OCI-LY1 (cell line): ENCODE results near the gene ADAMTS14.

ENCODE experiments used
- H2AFZ ChIP-seq: fragments of 200-600 bp; sonication (generic), shearing (Covaris generic); 2 replicates; pipeline ENCODE4 v1.6.0; 2014; ENCODE audit warnings: antibody characterized with exemption, mild to moderate bottlenecking, low read length
- H3F3A ChIP-seq: fragments of 200-600 bp; sonication (generic), shearing (Covaris generic); 2 replicates; pipeline ENCODE4 v1.6.0; 2014; ENCODE audit warnings: mild to moderate bottlenecking, antibody characterized with exemption, low read length, moderate library complexity; ENCODE audit not compliant: insufficient read depth
- H3K27ac ChIP-seq: fragments of 200-600 bp; sonication (generic); 2 replicates; pipeline ENCODE4 v1.5.1; 2014; ENCODE audit warnings: low read length, mixed run types, mild to moderate bottlenecking, low read depth; ENCODE audit not compliant: poor library complexity, severe bottlenecking
- H3K27me3 ChIP-seq: fragments of 200-600 bp; sonication (generic); 2 replicates; pipeline ENCODE4 v1.6.0; 2014; ENCODE audit warnings: antibody characterized with exemption, mild to moderate bottlenecking, low read length, moderate library complexity; ENCODE audit not compliant: insufficient read depth
- H3K36me3 ChIP-seq: fragments of 200-600 bp; sonication (generic); 2 replicates; pipeline ENCODE4 v1.6.1; 2014; ENCODE audit warnings: mild to moderate bottlenecking, antibody characterized with exemption, low read length, moderate library complexity, mixed read lengths; ENCODE audit not compliant: insufficient read depth
- H3K4me1 ChIP-seq: fragments of 200-600 bp; sonication (generic); 2 replicates; pipeline ENCODE4 v1.5.1; 2014; ENCODE audit warnings: mild to moderate bottlenecking, low read length, moderate library complexity; ENCODE audit not compliant: insufficient read depth, severe bottlenecking
- H3K4me2 ChIP-seq: fragments of 200-600 bp; sonication (generic), shearing (Covaris generic); 2 replicates; pipeline ENCODE4 v1.6.1; 2014; ENCODE audit warnings: low read length
- H3K4me3 ChIP-seq: fragments of 200-600 bp; sonication (generic); 2 replicates; pipeline ENCODE4 v1.5.1; 2014; ENCODE audit warnings: low read length, low read depth, mild to moderate bottlenecking, mixed read lengths; ENCODE audit not compliant: poor library complexity, severe bottlenecking
- H3K79me2 ChIP-seq: fragments of 200-600 bp; shearing (Covaris generic); 2 replicates; pipeline ENCODE4 v1.6.1; 2016; ENCODE audit warnings: mixed run types, low read length, mixed read lengths; ENCODE audit not compliant: insufficient read depth
- H3K9ac ChIP-seq: fragments of 200-600 bp; sonication (generic), shearing (Covaris generic); 2 replicates; pipeline ENCODE4 v1.6.1; 2014; ENCODE audit warnings: mild to moderate bottlenecking, low read length, mixed read lengths
- H3K9me2 ChIP-seq: fragments of 200-600 bp; sonication (generic), shearing (Covaris generic); 2 replicates; pipeline ENCODE4 v1.6.1; 2014; ENCODE audit warnings: low read depth, mild to moderate bottlenecking, low read length, mixed read lengths
- H3K9me3 ChIP-seq: fragments of 200-600 bp; shearing (Covaris generic); 2 replicates; pipeline ENCODE4 v1.6.1; 2014; ENCODE audit warnings: low read length, mixed read lengths
- H4K20me1 ChIP-seq: fragments of 200-600 bp; sonication (generic), shearing (Covaris generic); 2 replicates; pipeline ENCODE4 v1.6.0; 2016; ENCODE audit warnings: mild to moderate bottlenecking, low read length; ENCODE audit not compliant: insufficient read depth
- EZH2 ChIP-seq: fragments of 200-600 bp; sonication (generic), shearing (Covaris generic); IDR thresholded peaks from 2 replicates; pipeline ENCODE4 v1.8.0; 2017; ENCODE audit warnings: borderline replicate concordance, mixed run types, mild to moderate bottlenecking, antibody characterized with exemption, low read length, moderate library complexity, mixed read lengths
- TF ChIP-seq, protein P1 (sequence below): fragments of 200-600 bp; sonication (generic), shearing (Covaris generic); IDR thresholded peaks from 2 replicates; pipeline ENCODE4 v1.5.1; 2017; ENCODE audit warnings: mild to moderate bottlenecking, antibody characterized with exemption, low read length, moderate library complexity, mixed read lengths

ADAMTS14 gene

DNA sequence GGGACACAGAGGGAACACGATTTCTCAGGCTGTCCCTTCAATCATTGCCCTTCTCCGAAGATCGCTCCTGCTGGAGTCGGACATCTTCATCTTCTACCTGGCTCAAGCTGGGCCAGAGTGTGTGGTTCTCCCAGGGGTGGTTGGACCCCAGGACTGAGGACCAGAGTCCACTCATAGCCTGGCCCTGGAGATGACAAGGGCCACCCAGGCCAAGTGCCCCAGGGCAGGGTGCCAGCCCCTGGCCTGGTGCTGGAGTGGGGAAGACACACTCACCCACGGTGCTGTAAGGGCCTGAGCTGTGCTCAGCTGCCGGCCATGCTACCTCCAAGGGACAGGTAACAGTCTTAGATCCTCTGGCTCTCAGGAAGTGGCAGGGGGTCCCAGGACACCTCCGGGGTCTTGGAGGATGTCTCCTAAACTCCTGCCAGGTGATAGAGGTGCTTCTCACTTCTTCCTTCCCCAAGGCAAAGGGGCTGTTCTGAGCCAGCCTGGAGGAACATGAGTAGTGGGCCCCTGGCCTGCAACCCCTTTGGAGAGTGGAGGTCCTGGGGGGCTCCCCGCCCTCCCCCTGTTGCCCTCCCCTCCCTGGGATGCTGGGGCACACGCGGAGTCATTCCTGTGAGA, 89.5 kb downstream of the ADAMTS14 start:
- Histone ChIP-seq H3K27ac (no peak overlapping the region), H3K4me1 (no peaks in the 10 kb centered on the region), H3F3A (no peaks in the 10 kb centered on the region), H3K27me3 (peaks cover 3% of the 10 kb centered on the region; the same call in 1 of the 2 replicates), H2AFZ (no peak overlapping the region), H3K36me3 (no peaks in the 10 kb centered on the region; the same call in 1 of the 2 replicates), H4K20me1 (no peaks in the 10 kb centered on the region), H3K4me2 (no peak overlapping the region), H3K9me2 (no peaks in the 10 kb centered on the region), H3K79me2 (no peaks in the 10 kb centered on the region), H3K9ac (no peak overlapping the region), H3K4me3 (no peak overlapping the region), H3K9me3 (peaks cover 14% of the 10 kb centered on the region)
- TF ChIP-seq EZH2 = no peak
- TF ChIP-seq, protein P1, sequence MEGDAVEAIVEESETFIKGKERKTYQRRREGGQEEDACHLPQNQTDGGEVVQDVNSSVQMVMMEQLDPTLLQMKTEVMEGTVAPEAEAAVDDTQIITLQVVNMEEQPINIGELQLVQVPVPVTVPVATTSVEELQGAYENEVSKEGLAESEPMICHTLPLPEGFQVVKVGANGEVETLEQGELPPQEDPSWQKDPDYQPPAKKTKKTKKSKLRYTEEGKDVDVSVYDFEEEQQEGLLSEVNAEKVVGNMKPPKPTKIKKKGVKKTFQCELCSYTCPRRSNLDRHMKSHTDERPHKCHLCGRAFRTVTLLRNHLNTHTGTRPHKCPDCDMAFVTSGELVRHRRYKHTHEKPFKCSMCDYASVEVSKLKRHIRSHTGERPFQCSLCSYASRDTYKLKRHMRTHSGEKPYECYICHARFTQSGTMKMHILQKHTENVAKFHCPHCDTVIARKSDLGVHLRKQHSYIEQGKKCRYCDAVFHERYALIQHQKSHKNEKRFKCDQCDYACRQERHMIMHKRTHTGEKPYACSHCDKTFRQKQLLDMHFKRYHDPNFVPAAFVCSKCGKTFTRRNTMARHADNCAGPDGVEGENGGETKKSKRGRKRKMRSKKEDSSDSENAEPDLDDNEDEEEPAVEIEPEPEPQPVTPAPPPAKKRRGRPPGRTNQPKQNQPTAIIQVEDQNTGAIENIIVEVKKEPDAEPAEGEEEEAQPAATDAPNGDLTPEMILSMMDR = no peak

GRCh38 chr10:70762441-70763175, 90.3 kb downstream of the ADAMTS14 start:
- Histone ChIP-seq H3K4me3 (no peak overlapping the region), H3K27ac (no peak overlapping the region), H3K9me2 (no peaks in the 10 kb centered on the region), H3K27me3 (peaks cover 3% of the 10 kb centered on the region; the same call in 1 of the 2 replicates), H2AFZ (no peak overlapping the region), H3K4me2 (no peak overlapping the region), H4K20me1 (no peaks in the 10 kb centered on the region), H3K9me3 (peaks cover 14% of the 10 kb centered on the region), H3K4me1 (no peaks in the 10 kb centered on the region), H3K79me2 (no peaks in the 10 kb centered on the region), H3K9ac (no peak overlapping the region), H3K36me3 (no peaks in the 10 kb centered on the region; the same call in 1 of the 2 replicates), H3F3A (no peaks in the 10 kb centered on the region)
- no peak for TF ChIP-seq EZH2
- TF ChIP-seq, protein P1 = no peak

DNA sequence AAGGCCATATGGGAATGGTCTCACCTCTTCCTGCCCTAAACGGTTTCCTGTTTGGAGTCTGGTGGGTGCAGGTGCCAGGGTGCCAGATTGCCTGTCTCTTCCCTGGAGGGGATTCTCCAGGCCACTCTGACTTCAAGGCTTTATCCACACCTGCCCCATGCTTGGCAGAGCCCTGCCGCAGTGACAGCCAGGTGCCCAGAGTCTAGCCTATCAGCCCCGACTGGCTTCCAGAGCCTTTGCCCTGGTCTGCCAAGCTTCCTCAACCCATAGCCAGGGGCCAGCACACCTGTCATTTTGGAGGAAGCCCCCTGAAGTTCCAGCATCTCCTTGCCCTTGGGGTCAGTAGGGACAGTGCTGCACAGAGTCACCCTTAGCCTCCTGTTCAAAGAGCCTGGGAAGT, 91.3 kb downstream of the ADAMTS14 start:
- peaks cover 14% of the 10 kb centered on the region for H3K9me3 ChIP-seq
- H3F3A ChIP-seq = no peaks in the 10 kb centered on the region
- no peak overlapping the region for H3K9ac ChIP-seq
- H3K79me2 ChIP-seq = no peaks in the 10 kb centered on the region
- H4K20me1 ChIP-seq = no peaks in the 10 kb centered on the region
- H3K27ac ChIP-seq = no peak overlapping the region
- H3K9me2 ChIP-seq = no peaks in the 10 kb centered on the region
- H3K27me3 ChIP-seq = peaks cover 3% of the 10 kb centered on the region; the same call in 1 of the 2 replicates
- no peak overlapping the region for H2AFZ ChIP-seq
- no peak overlapping the region for H3K4me3 ChIP-seq
- H3K4me1 ChIP-seq = no peaks in the 10 kb centered on the region
- H3K4me2 ChIP-seq = no peak overlapping the region
- TF ChIP-seq EZH2 = no peak
- TF ChIP-seq, protein P1 = no peak
- no peaks in the 10 kb centered on the region; the same call in 1 of the 2 replicates for H3K36me3 ChIP-seq
